Endothelial cell of umbilical vein (primary cell): ENCODE results near the gene ZG16.

Experiments
- EZH2 ChIP-seq: IDR thresholded peaks from 2 replicates; pipeline ENCODE4 v1.6.1; 2012; ENCODE audit warnings: borderline replicate concordance, low read depth, mild to moderate bottlenecking, moderate library complexity, low read length, inconsistent platforms; ENCODE audit not compliant: severe bottlenecking
- JUN ChIP-seq: IDR thresholded peaks from 2 replicates; pipeline ENCODE4 v1.6.1; 2011; ENCODE audit warnings: borderline replicate concordance, low read depth; ENCODE audit not compliant: insufficient read length, insufficient read depth
- MYC ChIP-seq: IDR thresholded peaks from one replicate; pipeline ENCODE4 v1.6.1; 2011; ENCODE audit warnings: mild to moderate bottlenecking, low read depth, low read length
- POLR2AphosphoS5 ChIP-seq: IDR thresholded peaks from 2 replicates; pipeline ENCODE4 v1.6.1; 2012; ENCODE audit warnings: low read depth, mild to moderate bottlenecking, control low read depth, low read length, moderate library complexity; ENCODE audit not compliant: insufficient read depth
- TF ChIP-seq, protein P1 (sequence below), 2 donors: IDR thresholded peaks; 1 replicate in 1 of 2; 2 replicates in 1 of 2; pipeline ENCODE4 v1.5.1; 2011; ENCODE audit warnings: low read length in 2 of 2, mild to moderate bottlenecking in 2 of 2, moderate library complexity in 2 of 2, control low read depth in 1 of 2, inconsistent platforms in 1 of 2, low read depth in 1 of 2; ENCODE audit not compliant: insufficient read depth in 1 of 2; ENCODE audit errors: extremely low read depth in 1 of 2

DNA sequence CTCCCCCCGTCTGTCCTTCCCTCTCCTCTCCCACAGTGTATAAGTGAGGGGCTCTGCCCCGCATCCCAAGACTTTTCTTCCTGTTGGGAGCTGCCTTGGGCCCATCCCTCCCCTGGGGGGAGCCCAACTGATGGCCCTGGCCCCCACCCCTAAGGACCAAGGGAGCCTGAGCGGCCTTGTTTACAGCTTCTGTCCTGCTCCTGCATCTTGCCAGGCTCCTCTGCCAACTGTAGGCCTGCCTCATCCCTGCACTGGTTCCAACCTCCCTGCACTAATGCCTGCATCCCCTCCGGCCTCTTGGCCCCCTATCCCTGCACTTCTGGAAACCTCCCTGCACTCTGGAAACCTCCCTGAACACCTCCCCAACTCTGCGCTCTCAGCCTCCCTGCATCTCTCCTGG lies 36.5 kb downstream of the ZG16 start:
- TF ChIP-seq, protein P1, sequence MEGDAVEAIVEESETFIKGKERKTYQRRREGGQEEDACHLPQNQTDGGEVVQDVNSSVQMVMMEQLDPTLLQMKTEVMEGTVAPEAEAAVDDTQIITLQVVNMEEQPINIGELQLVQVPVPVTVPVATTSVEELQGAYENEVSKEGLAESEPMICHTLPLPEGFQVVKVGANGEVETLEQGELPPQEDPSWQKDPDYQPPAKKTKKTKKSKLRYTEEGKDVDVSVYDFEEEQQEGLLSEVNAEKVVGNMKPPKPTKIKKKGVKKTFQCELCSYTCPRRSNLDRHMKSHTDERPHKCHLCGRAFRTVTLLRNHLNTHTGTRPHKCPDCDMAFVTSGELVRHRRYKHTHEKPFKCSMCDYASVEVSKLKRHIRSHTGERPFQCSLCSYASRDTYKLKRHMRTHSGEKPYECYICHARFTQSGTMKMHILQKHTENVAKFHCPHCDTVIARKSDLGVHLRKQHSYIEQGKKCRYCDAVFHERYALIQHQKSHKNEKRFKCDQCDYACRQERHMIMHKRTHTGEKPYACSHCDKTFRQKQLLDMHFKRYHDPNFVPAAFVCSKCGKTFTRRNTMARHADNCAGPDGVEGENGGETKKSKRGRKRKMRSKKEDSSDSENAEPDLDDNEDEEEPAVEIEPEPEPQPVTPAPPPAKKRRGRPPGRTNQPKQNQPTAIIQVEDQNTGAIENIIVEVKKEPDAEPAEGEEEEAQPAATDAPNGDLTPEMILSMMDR (IDR thresholded peaks at IDR 0.05; ENCODE audit: extremely low read depth in 1 of 2, insufficient read depth in 1 of 2, low read depth in 1 of 2, low read length in 2 of 2), result no peak
- TF ChIP-seq JUN, result no peak
- TF ChIP-seq POLR2AphosphoS5, result no peak
- TF ChIP-seq EZH2, result no peak
- no peak for TF ChIP-seq MYC
